Kidney (tissue), 14 donors: ENCODE results near the gene ANGPT4. TPM values are rescaled to one million over a fixed set of nuclear protein-coding genes. Genes with fewer than 3 reads are reported as not detected.
A peak's percentile ranks its signal among the peaks of the same experiment; 100 is the strongest.

ENCODE experiments used
- DNase-seq, 5 donors: peaks; one replicate each; pipeline ENCODE4 v3.0.0-alpha.2; 2013 to 2020
- FAIRE-seq: peaks from 2 replicates; lab custom pipeline; 2012; peaks lifted over from hg19 to GRCh38; lab: Jason Lieb, UNC
- H3K27ac ChIP-seq, 2 donors: one replicate each; pipeline ENCODE4 v1.7.0; 2013; ENCODE audit warnings: low read depth in 2 of 2, low read length in 2 of 2, inconsistent platforms in 1 of 2
- H3K27me3 ChIP-seq: one replicate; pipeline ENCODE4 v1.7.1; 2013; ENCODE audit warnings: low read length, inconsistent platforms; ENCODE audit not compliant: control insufficient read depth, insufficient read depth
- H3K36me3 ChIP-seq, 3 donors: one replicate each; pipeline versions ENCODE4 v1.7.0 to v1.7.1; 2013; ENCODE audit warnings: low read length in 3 of 3, control low read depth in 1 of 3, inconsistent platforms in 1 of 3; ENCODE audit not compliant: insufficient read depth in 3 of 3, control insufficient read depth in 2 of 3
- H3K4me1 ChIP-seq, 3 donors: one replicate each; pipeline versions ENCODE4 v1.7.0 to v1.7.1; 2013; ENCODE audit warnings: low read length in 3 of 3, inconsistent platforms in 1 of 3, low read depth in 1 of 3; ENCODE audit not compliant: control insufficient read depth in 2 of 3, insufficient read depth in 2 of 3
- H3K4me3 ChIP-seq, 3 donors: one replicate each; pipeline versions ENCODE4 v1.7.0 to v1.8.1; 2013; ENCODE audit warnings: low read length in 3 of 3, control low read depth in 1 of 3, inconsistent platforms in 1 of 3
- H3K9ac ChIP-seq, 3 donors: one replicate each; pipeline versions ENCODE4 v1.7.0 to v1.7.1; 2013; ENCODE audit warnings: low read length in 3 of 3, control low read depth in 1 of 3, inconsistent platforms in 1 of 3
- H3K9me3 ChIP-seq, 3 donors: one replicate each; pipeline versions ENCODE4 v1.7.0 to v1.7.1; 2013; ENCODE audit warnings: low read length in 3 of 3, control low read depth in 1 of 3, inconsistent platforms in 1 of 3; ENCODE audit not compliant: control insufficient read depth in 2 of 3, insufficient read depth in 1 of 3
- intact Hi-C: fragments of 100-400 bp; cut with DNase I; formaldehyde crosslinking; loops from one replicate; pipeline ENCODE4 v1.11.1; 2022
- polyA plus RNA-seq: library from polyadenylated mRNA; stranded (reverse); fragments of 350-450 nt; fragmentation: Illumina TruSeq; extraction: RNeasy Lipid Tissue Mini Kit (QIAGEN cat#74804); gene quantifications from one replicate; pipeline ENCODE4 v1.2.3, GENCODE V29; 2014; ENCODE audit warnings: low read depth, low replicate concordance; ENCODE audit not compliant: insufficient read depth
- total RNA-seq: library from RNA; stranded (reverse); fragmentation: NEBNext Ultra II Directional; extraction: Animal tissue kit (Norgen Biotek cat#: 25700); gene quantifications from one replicate; pipeline ENCODE4 v1.2.1, GENCODE V29; 2021
- TF ChIP-seq, protein P1 (sequence below): IDR thresholded peaks from 3 replicates; pipeline ENCODE4 v1.5.1; 2012; ENCODE audit warnings: mild to moderate bottlenecking, moderate library complexity, borderline replicate concordance; ENCODE audit not compliant: insufficient read depth; ENCODE audit errors: extremely low read depth
- donor health status: control.
- donor health status: control.
- donor health status: control.
- donor health status: control.
- donor health status: control.
- donor health status: DM: yes; HTN: yes; CAD: no.
- donor health status: Normal renal cell carcinoma (clear cell type).

ANGPT4 gene
- total and polyA plus RNA-seq, 2 donors from 2014 or later = 0.24 to 0.57 TPM

DNA sequence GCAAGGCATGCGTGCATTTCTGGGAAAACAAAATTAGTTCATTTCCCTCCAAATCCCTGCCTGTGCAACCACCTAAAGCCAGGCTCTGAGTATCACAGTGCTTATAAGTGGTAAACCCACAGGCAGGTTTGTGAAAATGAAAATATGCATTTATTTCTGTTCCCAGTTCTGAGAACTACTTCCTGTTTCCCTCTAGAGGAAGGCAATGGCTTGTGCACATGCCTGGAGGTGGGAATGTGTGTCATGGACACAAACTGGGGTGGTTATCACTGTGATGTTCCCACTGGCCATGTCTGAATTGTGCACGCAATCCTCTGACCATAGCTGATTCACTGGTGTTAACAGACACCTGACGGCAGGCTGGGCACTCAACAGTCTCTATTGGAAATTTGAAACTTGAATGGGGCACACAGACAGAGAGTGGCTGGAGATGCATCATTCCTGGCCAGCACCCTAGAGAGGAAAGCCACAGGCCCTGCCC, 56.3 kb downstream of the ANGPT4 start:
- Histone ChIP-seq H3K27ac (no peak overlapping the region), H3K4me3 (no peak overlapping the region), H3K9ac (no peak overlapping the region), H3K36me3 (no peaks in the 10 kb centered on the region), H3K9me3 (peaks cover 0 to 2% (median 0%) of the 10 kb centered on the region in 3 donors), H3K4me1 (peaks cover 0 to 2% (median 0%) of the 10 kb centered on the region in 3 donors), H3K27me3 (no peaks in the 10 kb centered on the region)
- TF ChIP-seq, protein P1, sequence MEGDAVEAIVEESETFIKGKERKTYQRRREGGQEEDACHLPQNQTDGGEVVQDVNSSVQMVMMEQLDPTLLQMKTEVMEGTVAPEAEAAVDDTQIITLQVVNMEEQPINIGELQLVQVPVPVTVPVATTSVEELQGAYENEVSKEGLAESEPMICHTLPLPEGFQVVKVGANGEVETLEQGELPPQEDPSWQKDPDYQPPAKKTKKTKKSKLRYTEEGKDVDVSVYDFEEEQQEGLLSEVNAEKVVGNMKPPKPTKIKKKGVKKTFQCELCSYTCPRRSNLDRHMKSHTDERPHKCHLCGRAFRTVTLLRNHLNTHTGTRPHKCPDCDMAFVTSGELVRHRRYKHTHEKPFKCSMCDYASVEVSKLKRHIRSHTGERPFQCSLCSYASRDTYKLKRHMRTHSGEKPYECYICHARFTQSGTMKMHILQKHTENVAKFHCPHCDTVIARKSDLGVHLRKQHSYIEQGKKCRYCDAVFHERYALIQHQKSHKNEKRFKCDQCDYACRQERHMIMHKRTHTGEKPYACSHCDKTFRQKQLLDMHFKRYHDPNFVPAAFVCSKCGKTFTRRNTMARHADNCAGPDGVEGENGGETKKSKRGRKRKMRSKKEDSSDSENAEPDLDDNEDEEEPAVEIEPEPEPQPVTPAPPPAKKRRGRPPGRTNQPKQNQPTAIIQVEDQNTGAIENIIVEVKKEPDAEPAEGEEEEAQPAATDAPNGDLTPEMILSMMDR = no peak
- no peak for FAIRE-seq
- intact Hi-C loops = no loop called here
- DNase-seq = no peak

DNA sequence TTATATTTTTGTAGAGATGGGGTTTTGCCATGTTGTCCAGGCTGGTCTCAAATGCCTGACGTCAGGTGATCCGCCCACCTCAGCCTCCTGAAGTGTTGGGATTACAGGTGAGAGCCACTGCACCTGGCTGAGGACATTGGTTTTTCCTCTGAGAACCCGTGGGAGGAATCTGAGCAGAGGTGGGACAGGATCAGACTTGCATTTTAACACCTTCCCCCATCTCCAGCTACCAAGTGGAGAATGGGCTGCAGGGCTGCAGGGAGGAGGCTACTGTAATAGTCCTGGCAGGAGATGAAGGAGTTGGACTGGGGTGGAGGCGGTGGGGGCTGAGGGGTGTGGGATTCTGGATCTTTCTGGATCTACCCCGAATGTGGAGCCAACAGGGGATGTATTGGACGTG, 58.1 kb downstream of the ANGPT4 start:
- Histone ChIP-seq H3K27ac (no peak overlapping the region), H3K4me3 (no peak overlapping the region), H3K27me3 (no peaks in the 10 kb centered on the region), H3K9me3 (no peaks in the 10 kb centered on the region), H3K9ac (no peak overlapping the region), H3K36me3 (no peaks in the 10 kb centered on the region), H3K4me1 (peaks cover 0 to 2% (median 0%) of the 10 kb centered on the region in 3 donors)
- DNase-seq (no peak), FAIRE-seq (no peak)
- TF ChIP-seq, protein P1 = no peak
- intact Hi-C loops = no loop called here

DNA sequence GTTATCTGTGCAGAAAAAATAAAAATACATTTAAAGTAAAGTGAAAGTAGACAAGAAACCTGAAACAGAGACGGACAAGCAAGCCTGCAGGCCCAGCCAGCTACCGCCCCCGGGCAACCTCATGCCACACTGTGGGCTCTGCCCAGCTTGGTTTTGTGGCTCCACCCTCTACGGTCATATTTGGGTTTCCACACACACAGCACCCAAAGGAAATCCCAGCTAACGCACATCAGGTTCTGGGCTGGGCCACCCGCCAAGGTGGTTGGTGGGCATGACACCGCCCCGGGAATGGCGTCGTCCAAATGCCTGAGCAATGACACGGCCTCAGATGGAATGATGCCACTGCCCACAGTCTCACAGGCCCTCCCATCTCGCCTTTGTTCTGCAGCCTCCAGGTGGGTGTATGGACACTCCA, 59.8 kb downstream of the ANGPT4 start:
- TF ChIP-seq, protein P1 = no peak
- intact Hi-C loops = no loop called here
- no peaks in the 10 kb centered on the region for H3K27me3 ChIP-seq
- H3K9me3 ChIP-seq = no peaks in the 10 kb centered on the region
- DNase-seq (peak in 1 of 5 donors; percentile 87), FAIRE-seq (no peak)
- no peak overlapping the region for H3K27ac ChIP-seq
- H3K36me3 ChIP-seq = no peaks in the 10 kb centered on the region
- H3K4me1 ChIP-seq = peaks cover 0 to 2% (median 0%) of the 10 kb centered on the region in 3 donors
- no peak overlapping the region for H3K4me3 ChIP-seq
- H3K9ac ChIP-seq = no peak overlapping the region
